Tongue (tissue), 2 donors: Measurements from ENCODE around the gene C7orf57. TPM values are rescaled to one million over a fixed set of nuclear protein-coding genes. Genes with fewer than 3 reads are reported as not detected.

Experiments used
- DNase-seq: peaks from one replicate; pipeline ENCODE4 v3.0.0-alpha.2; 2015
- total RNA-seq: library from RNA; depleted of rRNA; stranded (reverse); fragments of >200 nt; gene quantifications from one replicate; pipeline ENCODE4 v1.2.3, GENCODE V29; 2014

The C7orf57 gene
- total RNA-seq, 1 donor from 2014 or later = not detected

GRCh38 chr7:48109848-48110663 is 74.7 kb downstream of the C7orf57 start:
- peak; percentile 76 for DNase-seq

GRCh38 chr7:48110868-48111267 is 75.5 kb downstream of the C7orf57 start:
- DNase-seq = no peak

Other genes starting within 250 kb of the C7orf57 start
- 1.1 TPM for gene PKD1L1, start 87.1 kb upstream of the C7orf57 start, total RNA-seq
- gene HUS1, start 55.9 kb upstream of the C7orf57 start, total RNA-seq = 26.9 TPM
- not detected for gene SUN3, start 6.4 kb upstream of the C7orf57 start, total RNA-seq
- gene UPP1, start 53.7 kb downstream of the C7orf57 start, total RNA-seq = 3.3 TPM
- gene ABCA13, start 135.9 kb downstream of the C7orf57 start, total RNA-seq = 0.72 TPM